ENCODE measurements around the gene CTNND2. TPM values are rescaled to one million over a fixed set of nuclear protein-coding genes. Genes with fewer than 3 reads are reported as not detected.

CTNND2 gene
- total RNA-seq, 1 donor from 2014 or later, result 2.5 TPM

DNA sequence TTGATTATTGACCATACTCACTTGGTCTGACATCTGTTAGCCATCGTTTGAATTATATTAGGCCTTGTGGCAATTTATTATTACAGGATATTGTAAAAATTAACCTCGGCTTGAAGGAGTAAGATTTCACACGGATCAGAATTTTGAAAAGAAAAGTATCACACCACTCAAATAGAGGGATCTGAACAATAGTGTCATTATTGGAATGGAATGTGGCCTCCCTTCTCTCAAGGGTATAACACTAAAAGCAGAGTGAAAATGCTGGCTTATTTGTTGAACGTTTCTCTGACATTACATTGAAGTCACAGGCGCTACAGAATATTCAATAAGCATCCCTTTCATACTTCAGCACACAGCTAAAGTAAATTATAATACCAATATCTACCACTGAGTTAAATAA is 509.3 kb downstream of the CTNND2 start:
- Mint-ChIP-seq H3K27me3 (ENCODE audit: unreplicated experiment) (peaks cover 9% of the 10 kb centered on the region), H3K4me3 (ENCODE audit: unreplicated experiment) (no peak overlapping the region), H3K36me3 (ENCODE audit: unreplicated experiment) (no peaks in the 10 kb centered on the region), H3K9me3 (ENCODE audit: unreplicated experiment) (no peaks in the 10 kb centered on the region), H3K4me1 (ENCODE audit: unreplicated experiment) (no peaks in the 10 kb centered on the region), H3K27ac (ENCODE audit: unreplicated experiment) (no peak overlapping the region)
- TF ChIP-seq, protein P1, sequence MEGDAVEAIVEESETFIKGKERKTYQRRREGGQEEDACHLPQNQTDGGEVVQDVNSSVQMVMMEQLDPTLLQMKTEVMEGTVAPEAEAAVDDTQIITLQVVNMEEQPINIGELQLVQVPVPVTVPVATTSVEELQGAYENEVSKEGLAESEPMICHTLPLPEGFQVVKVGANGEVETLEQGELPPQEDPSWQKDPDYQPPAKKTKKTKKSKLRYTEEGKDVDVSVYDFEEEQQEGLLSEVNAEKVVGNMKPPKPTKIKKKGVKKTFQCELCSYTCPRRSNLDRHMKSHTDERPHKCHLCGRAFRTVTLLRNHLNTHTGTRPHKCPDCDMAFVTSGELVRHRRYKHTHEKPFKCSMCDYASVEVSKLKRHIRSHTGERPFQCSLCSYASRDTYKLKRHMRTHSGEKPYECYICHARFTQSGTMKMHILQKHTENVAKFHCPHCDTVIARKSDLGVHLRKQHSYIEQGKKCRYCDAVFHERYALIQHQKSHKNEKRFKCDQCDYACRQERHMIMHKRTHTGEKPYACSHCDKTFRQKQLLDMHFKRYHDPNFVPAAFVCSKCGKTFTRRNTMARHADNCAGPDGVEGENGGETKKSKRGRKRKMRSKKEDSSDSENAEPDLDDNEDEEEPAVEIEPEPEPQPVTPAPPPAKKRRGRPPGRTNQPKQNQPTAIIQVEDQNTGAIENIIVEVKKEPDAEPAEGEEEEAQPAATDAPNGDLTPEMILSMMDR (IDR thresholded peaks at IDR 0.05), result no peak
- DNase-seq (ENCODE audit: extremely low spot score, unreplicated experiment), result no peak

DNA sequence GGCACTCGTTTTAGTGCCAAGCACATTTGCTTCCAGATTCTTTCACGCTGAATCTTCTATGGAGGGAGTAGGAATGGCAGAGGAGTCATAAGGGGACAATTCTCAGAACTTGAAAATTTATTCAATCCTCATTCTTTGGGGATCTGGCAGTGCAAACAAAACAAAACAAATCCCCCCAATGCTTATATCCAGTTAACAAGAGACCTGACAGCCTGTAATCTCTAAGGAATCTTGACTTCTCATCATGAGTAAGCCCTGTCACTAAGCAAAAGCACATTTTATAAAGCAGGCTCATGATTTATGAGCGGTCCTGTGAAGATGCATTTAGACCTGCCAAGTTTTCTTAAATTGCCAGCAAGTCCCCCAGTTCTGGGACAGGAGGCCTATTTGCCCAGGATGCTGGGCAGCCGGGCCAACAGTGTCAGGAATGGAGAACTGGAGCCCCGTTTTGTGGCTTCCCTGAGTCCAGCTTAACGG is 513.9 kb downstream of the CTNND2 start:
- TF ChIP-seq, protein P1 (IDR thresholded peaks at IDR 0.05), result no peak
- peaks cover 29% of the 10 kb centered on the region for H3K27me3 Mint-ChIP-seq (ENCODE audit: unreplicated experiment)
- H3K4me1 Mint-ChIP-seq (ENCODE audit: unreplicated experiment), result peaks cover 9% of the 10 kb centered on the region
- no peaks in the 10 kb centered on the region for H3K36me3 Mint-ChIP-seq (ENCODE audit: unreplicated experiment)
- DNase-seq (ENCODE audit: extremely low spot score, unreplicated experiment), result no peak
- no peak overlapping the region for H3K27ac Mint-ChIP-seq (ENCODE audit: unreplicated experiment)
- H3K4me3 Mint-ChIP-seq (ENCODE audit: unreplicated experiment), result no peak overlapping the region
- no peaks in the 10 kb centered on the region for H3K9me3 Mint-ChIP-seq (ENCODE audit: unreplicated experiment)

DNA sequence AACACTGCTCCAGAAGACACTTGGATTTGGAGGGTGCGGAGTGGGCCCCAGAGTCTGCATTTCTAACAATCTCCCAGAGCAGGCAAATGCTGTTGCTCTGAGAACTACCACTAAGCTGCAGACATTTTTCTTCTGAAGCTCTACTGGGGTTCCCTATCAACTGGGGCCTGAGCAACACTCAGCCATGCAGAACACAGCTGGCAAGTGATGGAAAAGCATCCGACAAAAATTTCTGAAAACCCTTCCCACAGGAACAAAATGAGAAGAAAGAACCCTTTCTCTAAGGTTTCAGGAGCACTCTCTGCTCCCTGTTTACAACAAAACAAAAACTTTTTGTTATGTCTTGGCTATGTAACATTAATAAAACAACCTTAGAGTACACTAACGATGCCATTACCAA is 516.9 kb downstream of the CTNND2 start:
- Mint-ChIP-seq H3K4me3 (ENCODE audit: unreplicated experiment) (no peak overlapping the region), H3K27ac (ENCODE audit: unreplicated experiment) (no peak overlapping the region), H3K9me3 (ENCODE audit: unreplicated experiment) (no peaks in the 10 kb centered on the region), H3K4me1 (ENCODE audit: unreplicated experiment) (peaks cover 16% of the 10 kb centered on the region), H3K27me3 (ENCODE audit: unreplicated experiment) (peaks cover 46% of the 10 kb centered on the region), H3K36me3 (ENCODE audit: unreplicated experiment) (no peaks in the 10 kb centered on the region)
- TF ChIP-seq, protein P1 (IDR thresholded peaks at IDR 0.05), result no peak
- no peak for DNase-seq (ENCODE audit: extremely low spot score, unreplicated experiment)

DNA sequence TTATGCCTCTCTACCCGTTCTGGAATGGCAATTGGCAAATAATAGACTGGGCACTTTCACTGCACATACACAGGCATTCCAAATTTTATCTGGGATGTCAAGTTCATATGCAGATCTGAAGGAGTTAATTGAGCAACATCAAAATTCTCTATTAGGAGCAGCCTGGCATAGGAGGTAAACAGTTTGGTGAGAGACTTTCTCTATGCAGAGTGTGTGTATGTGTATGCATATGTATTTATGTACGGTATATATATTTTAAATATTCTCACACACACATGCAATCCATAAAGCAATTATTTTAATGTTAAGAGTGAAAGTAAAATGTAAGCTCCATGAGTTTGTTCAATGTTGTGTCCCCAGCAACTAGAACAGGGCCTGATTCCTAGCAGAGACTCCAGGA is 517.8 kb downstream of the CTNND2 start:
- Mint-ChIP-seq H3K9me3 (ENCODE audit: unreplicated experiment) (no peaks in the 10 kb centered on the region), H3K27ac (ENCODE audit: unreplicated experiment) (no peak overlapping the region), H3K36me3 (ENCODE audit: unreplicated experiment) (no peaks in the 10 kb centered on the region), H3K4me1 (ENCODE audit: unreplicated experiment) (peaks cover 16% of the 10 kb centered on the region), H3K27me3 (ENCODE audit: unreplicated experiment) (peaks cover 49% of the 10 kb centered on the region), H3K4me3 (ENCODE audit: unreplicated experiment) (no peak overlapping the region)
- TF ChIP-seq, protein P1 (IDR thresholded peaks at IDR 0.05), result no peak
- DNase-seq (ENCODE audit: extremely low spot score, unreplicated experiment), result no peak

DNA sequence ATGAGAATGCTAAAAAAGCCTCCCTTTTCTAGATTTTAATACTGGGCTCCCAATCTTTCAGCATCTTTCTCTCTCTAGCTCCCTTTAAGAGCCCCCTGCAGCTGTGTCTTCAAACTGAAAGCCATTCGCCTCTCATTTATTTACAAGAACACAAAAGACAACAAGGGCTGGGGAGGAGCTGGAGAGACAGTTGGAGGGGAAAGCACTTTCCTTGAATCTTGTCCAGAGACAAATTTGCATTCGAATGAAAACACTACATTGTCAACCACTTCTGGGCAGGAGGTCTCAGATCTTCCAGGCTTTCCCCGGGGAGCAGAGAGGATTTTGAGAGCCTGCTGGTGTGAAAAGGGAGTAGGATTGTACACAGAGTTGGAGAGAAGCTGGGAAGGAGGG is 518.3 kb downstream of the CTNND2 start:
- Mint-ChIP-seq H3K27me3 (ENCODE audit: unreplicated experiment) (peaks cover 49% of the 10 kb centered on the region), H3K4me1 (ENCODE audit: unreplicated experiment) (peaks cover 16% of the 10 kb centered on the region), H3K9me3 (ENCODE audit: unreplicated experiment) (no peaks in the 10 kb centered on the region)

More for the DNA sequence above, 518.3 kb downstream of the CTNND2 start:
- Mint-ChIP-seq H3K4me3 (ENCODE audit: unreplicated experiment) (no peak overlapping the region), H3K36me3 (ENCODE audit: unreplicated experiment) (no peaks in the 10 kb centered on the region), H3K27ac (ENCODE audit: unreplicated experiment) (no peak overlapping the region)
- TF ChIP-seq, protein P1 (IDR thresholded peaks at IDR 0.05), result no peak
- DNase-seq (ENCODE audit: extremely low spot score, unreplicated experiment), result no peak
